ENCODE measurements around the gene PRDM2.

DNA sequence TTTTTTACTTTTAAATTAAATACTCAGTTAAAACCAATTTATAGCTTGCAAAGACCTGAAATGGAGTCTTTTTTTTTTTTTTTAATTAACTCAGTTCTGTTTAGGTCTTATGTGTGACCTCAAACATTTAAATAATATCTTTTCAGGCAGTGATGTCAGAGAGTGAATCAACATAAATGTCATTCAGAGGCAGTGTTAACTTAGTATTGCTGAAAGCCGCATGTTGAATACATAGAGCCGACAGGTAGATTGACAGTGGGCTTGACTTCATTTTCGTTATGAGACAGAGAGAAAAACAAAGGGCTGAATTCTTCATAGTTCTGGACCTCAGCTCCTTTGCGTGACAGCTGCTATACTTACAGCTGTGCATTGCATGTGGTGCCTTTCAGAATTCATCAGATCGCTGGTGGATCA, 51.5 kb downstream of the PRDM2 start:
- no peak for TF ChIP-seq JUND (CRISPR knock-in tag; IDR thresholded peaks at IDR 0.05)
- TF ChIP-seq CHD4 (IDR thresholded peaks at IDR 0.05; ENCODE audit: borderline replicate concordance, low read length), result no peak
- TF ChIP-seq BORCS8-MEF2B (CRISPR knock-in tag; IDR thresholded peaks at IDR 0.05), result no peak
- no peak for TF ChIP-seq TCF7L2 (IDR thresholded peaks at IDR 0.05; ENCODE audit: low read depth, low read length)
- TF ChIP-seq NFE2L1 (CRISPR knock-in tag; IDR thresholded peaks at IDR 0.05; ENCODE audit: borderline replicate concordance), result no peak
- TF ChIP-seq EZH2 (conservative IDR thresholded peaks at IDR 0.05; ENCODE audit: low read depth, low read length), result no peak
- no peak for TF ChIP-seq ELF1 (CRISPR knock-in tag; IDR thresholded peaks at IDR 0.05)

All from HepG2 (cell line).